ENCODE results near the gene CACNG1. TPM values are rescaled to one million over a fixed set of nuclear protein-coding genes. Genes with fewer than 3 reads are reported as not detected.

The CACNG1 gene
- total RNA-seq, 1 experiment from 2014 or later: not detected

DNA sequence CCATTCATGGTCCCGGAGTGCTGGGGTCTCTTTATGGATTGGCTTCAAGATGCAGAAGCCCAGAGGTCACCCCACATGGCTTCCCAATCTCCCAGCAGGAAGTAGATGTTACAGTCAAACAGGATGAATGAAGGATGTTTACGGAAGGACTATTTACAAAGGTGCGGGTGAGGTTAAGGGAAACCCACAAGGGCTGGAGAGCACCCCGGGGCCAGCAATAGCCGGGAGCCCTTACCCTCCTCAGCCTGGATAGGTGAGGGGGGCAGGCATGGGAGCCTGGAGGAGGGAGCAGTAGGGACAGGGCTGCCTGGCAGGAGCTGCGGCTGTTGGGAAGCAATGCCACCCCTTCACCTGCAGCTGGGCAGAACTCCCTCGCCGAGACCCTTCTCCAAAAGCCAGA is 24.5 kb upstream of the CACNG1 start:
- Histone ChIP-seq H3K23ac (ENCODE audit: insufficient read length, low read depth, low read length) (no peak overlapping the region), H3K27ac (ENCODE audit: insufficient read length, low read depth, low read length) (no peak overlapping the region), H2BK5ac (ENCODE audit: insufficient read length, low read length) (no peak overlapping the region), H2BK120ac (ENCODE audit: low read depth, low read length, poor library complexity, severe bottlenecking) (no peak overlapping the region), H3K14ac (ENCODE audit: insufficient read depth, low read length) (no peak overlapping the region; the same call in 1 of the 2 replicates), H3K18ac (ENCODE audit: insufficient read length, low read depth, low read length) (no peak overlapping the region), H3K27me3 (ENCODE audit: insufficient read depth, low read length) (no peaks in the 10 kb centered on the region), H4K91ac (ENCODE audit: insufficient read length, low read depth, low read length) (no peak overlapping the region), H2AK5ac (ENCODE audit: insufficient read length, low read length) (no peak overlapping the region), H3K9ac (ENCODE audit: extremely low read depth, insufficient read length, low read length) (no peak overlapping the region), H2BK12ac (ENCODE audit: insufficient read length, low read depth, low read length) (no peak overlapping the region), H3K4me2 (ENCODE audit: insufficient read depth, insufficient read length, low read length) (no peak overlapping the region), H3K56ac (ENCODE audit: insufficient read length, low read depth, low read length) (no peak overlapping the region), H4K5ac (ENCODE audit: insufficient read length, low read depth, low read length) (no peak overlapping the region), H3K79me1 (ENCODE audit: insufficient read depth, low read depth, low read length, poor library complexity, severe bottlenecking) (no peaks in the 10 kb centered on the region), H3T11ph (ENCODE audit: low read length) (no peak overlapping the region), H4K8ac (replicated peaks; ENCODE audit: insufficient read length, low read depth, low read length) (no peak overlapping the region), H3K4ac (ENCODE audit: low read depth, low read length) (no peak overlapping the region), H3K9me3 (ENCODE audit: control insufficient read depth, low read depth, low read length) (no peaks in the 10 kb centered on the region), H2BK20ac (ENCODE audit: low read depth, low read length, poor library complexity, severe bottlenecking) (no peak overlapping the region), H2BK15ac (ENCODE audit: low read depth, low read length) (no peak overlapping the region), H3K79me2 (ENCODE audit: insufficient read depth, low read length) (no peaks in the 10 kb centered on the region), H3K4me1 (ENCODE audit: insufficient read depth, low read length) (no peaks in the 10 kb centered on the region), H4K20me1 (ENCODE audit: control insufficient read depth, insufficient read depth, insufficient read length) (no peaks in the 10 kb centered on the region), H3K23me2 (ENCODE audit: insufficient read length, low read depth, low read length, poor library complexity, severe bottlenecking) (no peaks in the 10 kb centered on the region), H2AFZ (ENCODE audit: low read length) (no peak overlapping the region)
- H3K27ac Mint-ChIP-seq: no peak overlapping the region; a peak in 1 of 7 replicates
- no peak overlapping the region for H3K4me3 Mint-ChIP-seq
- DNase-seq: no peak
- H3K36me3 Mint-ChIP-seq (ENCODE audit: insufficient read depth in 1 of 3, low read depth in 3 of 3): no peaks in the 10 kb centered on the region
- H3K27me3 Mint-ChIP-seq (ENCODE audit: low read depth): no peaks in the 10 kb centered on the region
- H3K4me1 Mint-ChIP-seq: peaks cover 9 to 19% of the 10 kb centered on the region in 2 experiments
- TF ChIP-seq, protein P1, sequence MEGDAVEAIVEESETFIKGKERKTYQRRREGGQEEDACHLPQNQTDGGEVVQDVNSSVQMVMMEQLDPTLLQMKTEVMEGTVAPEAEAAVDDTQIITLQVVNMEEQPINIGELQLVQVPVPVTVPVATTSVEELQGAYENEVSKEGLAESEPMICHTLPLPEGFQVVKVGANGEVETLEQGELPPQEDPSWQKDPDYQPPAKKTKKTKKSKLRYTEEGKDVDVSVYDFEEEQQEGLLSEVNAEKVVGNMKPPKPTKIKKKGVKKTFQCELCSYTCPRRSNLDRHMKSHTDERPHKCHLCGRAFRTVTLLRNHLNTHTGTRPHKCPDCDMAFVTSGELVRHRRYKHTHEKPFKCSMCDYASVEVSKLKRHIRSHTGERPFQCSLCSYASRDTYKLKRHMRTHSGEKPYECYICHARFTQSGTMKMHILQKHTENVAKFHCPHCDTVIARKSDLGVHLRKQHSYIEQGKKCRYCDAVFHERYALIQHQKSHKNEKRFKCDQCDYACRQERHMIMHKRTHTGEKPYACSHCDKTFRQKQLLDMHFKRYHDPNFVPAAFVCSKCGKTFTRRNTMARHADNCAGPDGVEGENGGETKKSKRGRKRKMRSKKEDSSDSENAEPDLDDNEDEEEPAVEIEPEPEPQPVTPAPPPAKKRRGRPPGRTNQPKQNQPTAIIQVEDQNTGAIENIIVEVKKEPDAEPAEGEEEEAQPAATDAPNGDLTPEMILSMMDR (conservative IDR thresholded peaks at IDR 0.05): no peak
- WGBS (ENCODE audit: extremely low coverage, insufficient read length, low lambda C conversion rate): no CpG with 5 or more reads among the region's 8 CpGs
- H3K9me3 Mint-ChIP-seq: no peaks in the 10 kb centered on the region; a peak in 1 of 5 replicates

Measured in H9 (cell line).